Lower leg skin (tissue), 3 donors: ENCODE results near the gene ALLC.

ENCODE experiments used
- CTCF ChIP-seq, 3 donors: fragments of 450-650 bp; IDR thresholded peaks; one replicate each; pipeline ENCODE4 v1.5.1; 2016; ENCODE audit warnings: antibody characterized with exemption in 3 of 3, mild to moderate bottlenecking in 3 of 3, moderate library complexity in 2 of 3
- POLR2A ChIP-seq, 2 donors: fragments of 450-650 bp; IDR thresholded peaks; one replicate each; pipeline ENCODE4 v1.6.1; 2016 to 2017; ENCODE audit warnings: antibody characterized with exemption in 2 of 2, mild to moderate bottlenecking in 1 of 2, moderate library complexity in 1 of 2

- TF ChIP-seq CTCF (IDR thresholded peaks at IDR 0.05) (no peak), POLR2A (IDR thresholded peaks at IDR 0.05) (no peak)
These were observed 13.8 kb upstream of the ALLC start for GRCh38 chr2:3644246-3644525.
